Right lobe of liver (tissue), 4 donors: ENCODE data around the gene SLC2A4RG.

Experiments used
- POLR2A ChIP-seq: fragments of 450-650 bp; IDR thresholded peaks from one replicate; pipeline ENCODE4 v1.6.1; 2017; ENCODE audit warnings: antibody characterized with exemption, mild to moderate bottlenecking
- TF ChIP-seq, protein P1 (sequence below), 4 donors: fragments of 200-600 bp in 3 of 4; fragments of 450-650 bp in 1 of 4; IDR thresholded peaks; one replicate each; pipeline versions ENCODE4 v1.5.1 to v1.8.0; 2016 to 2022; ENCODE audit warnings: antibody characterized with exemption in 4 of 4, mild to moderate bottlenecking in 2 of 4
- donor health status: DM: no; HTN: no; CAD: no.
- donor health status: DM: no; HTN: no; CAD: no.
- donor health status: DM: no; HTN: yes; CAD: no.

- TF ChIP-seq, protein P1, sequence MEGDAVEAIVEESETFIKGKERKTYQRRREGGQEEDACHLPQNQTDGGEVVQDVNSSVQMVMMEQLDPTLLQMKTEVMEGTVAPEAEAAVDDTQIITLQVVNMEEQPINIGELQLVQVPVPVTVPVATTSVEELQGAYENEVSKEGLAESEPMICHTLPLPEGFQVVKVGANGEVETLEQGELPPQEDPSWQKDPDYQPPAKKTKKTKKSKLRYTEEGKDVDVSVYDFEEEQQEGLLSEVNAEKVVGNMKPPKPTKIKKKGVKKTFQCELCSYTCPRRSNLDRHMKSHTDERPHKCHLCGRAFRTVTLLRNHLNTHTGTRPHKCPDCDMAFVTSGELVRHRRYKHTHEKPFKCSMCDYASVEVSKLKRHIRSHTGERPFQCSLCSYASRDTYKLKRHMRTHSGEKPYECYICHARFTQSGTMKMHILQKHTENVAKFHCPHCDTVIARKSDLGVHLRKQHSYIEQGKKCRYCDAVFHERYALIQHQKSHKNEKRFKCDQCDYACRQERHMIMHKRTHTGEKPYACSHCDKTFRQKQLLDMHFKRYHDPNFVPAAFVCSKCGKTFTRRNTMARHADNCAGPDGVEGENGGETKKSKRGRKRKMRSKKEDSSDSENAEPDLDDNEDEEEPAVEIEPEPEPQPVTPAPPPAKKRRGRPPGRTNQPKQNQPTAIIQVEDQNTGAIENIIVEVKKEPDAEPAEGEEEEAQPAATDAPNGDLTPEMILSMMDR (IDR thresholded peaks at IDR 0.05): no peak
- no peak for TF ChIP-seq POLR2A
These were observed 49.3 kb upstream of the SLC2A4RG start for GRCh38 chr20:63690003-63690897.
